ENCODE data around the gene ACP6.

DNA sequence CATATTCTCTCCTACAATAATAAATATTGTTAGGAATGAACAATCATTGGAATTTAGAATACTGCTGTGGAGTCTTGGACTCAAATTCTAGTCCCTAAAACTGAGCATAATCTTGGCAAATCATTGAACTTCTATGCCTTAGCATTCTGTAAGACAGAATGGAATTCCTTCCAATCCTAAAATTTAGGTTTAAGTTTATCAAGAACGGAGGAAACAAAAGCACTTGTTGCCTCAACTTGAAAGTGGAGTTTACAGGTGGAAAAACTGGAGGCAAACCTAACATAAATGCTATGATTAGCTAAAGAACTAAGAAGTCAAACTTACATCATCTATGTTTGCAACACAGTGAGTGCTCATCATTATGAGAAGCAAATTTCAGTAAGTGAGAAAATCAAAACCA lies 73.3 kb downstream of the ACP6 start:
- TF ChIP-seq ZC3H10 (CRISPR knock-in tag; IDR thresholded peaks at IDR 0.05): no peak
- TF ChIP-seq PPARA (CRISPR knock-in tag; IDR thresholded peaks at IDR 0.05; ENCODE audit: borderline replicate concordance): no peak
- no peak for TF ChIP-seq PATZ1 (CRISPR knock-in tag; IDR thresholded peaks at IDR 0.05; ENCODE audit: borderline replicate concordance)
- TF ChIP-seq ARNTL (CRISPR knock-in tag; IDR thresholded peaks at IDR 0.05; ENCODE audit: borderline replicate concordance, low read depth): no peak
- TF ChIP-seq OSR1 (CRISPR knock-in tag; IDR thresholded peaks at IDR 0.05): no peak
- no peak for TF ChIP-seq CSDC2 (CRISPR knock-in tag; IDR thresholded peaks at IDR 0.05)
- no peak for TF ChIP-seq ZNF8 (CRISPR knock-in tag; IDR thresholded peaks at IDR 0.05)
- no peak for TF ChIP-seq ESRRG (CRISPR knock-in tag; IDR thresholded peaks at IDR 0.05)
- TF ChIP-seq SNAI2 (CRISPR knock-in tag; IDR thresholded peaks at IDR 0.05): no peak
- no peak for TF ChIP-seq ZFP30 (CRISPR knock-in tag; IDR thresholded peaks at IDR 0.05)

Data from SK-N-SH treated with all-trans-retinoic acid at 6 μM for 48 hours (cell line).